Esophagus muscularis mucosa (tissue), 4 donors: ENCODE results near the gene FZD10. TPM values are rescaled to one million over a fixed set of nuclear protein-coding genes. Genes with fewer than 3 reads are reported as not detected.

Experiments
- DNase-seq: peaks from one replicate; pipeline ENCODE4 v3.0.0-alpha.2; 2017; ENCODE audit errors: extremely low spot score
- H3K27ac ChIP-seq, 4 donors: fragments of 200-600 bp; sonication (generic); replicated peaks in 1 of 4; 1 replicate in 3 of 4; 2 replicates in 1 of 4; pipeline ENCODE4 v1.5.1; 2016 to 2019; ENCODE audit warnings: mild to moderate bottlenecking in 1 of 4
- H3K27me3 ChIP-seq, 4 donors: fragments of 200-600 bp; sonication (generic); one replicate each; pipeline versions ENCODE4 v1.5.1 to v1.6.0; 2016 to 2019
- H3K36me3 ChIP-seq, 4 donors: fragments of 200-600 bp; sonication (generic); one replicate each; pipeline ENCODE4 v1.5.1; 2016 to 2019
- H3K4me1 ChIP-seq, 4 donors: fragments of 200-600 bp; sonication (generic); one replicate each; pipeline ENCODE4 v1.5.1; 2016 to 2019
- H3K4me3 ChIP-seq, 4 donors: fragments of 200-600 bp; sonication (generic); 1 replicate in 2 of 4; 2 replicates in 2 of 4; pipeline ENCODE4 v1.5.1; 2016 to 2019; ENCODE audit warnings: mild to moderate bottlenecking in 4 of 4, moderate library complexity in 1 of 4
- H3K9me3 ChIP-seq, 4 donors: fragments of 200-600 bp; sonication (generic); 1 replicate in 3 of 4; 2 replicates in 1 of 4; pipeline ENCODE4 v1.5.1; 2016 to 2019
- CTCF ChIP-seq, 3 experiments: fragments of 200-600 bp in 2 of 3; fragments of 450-650 bp in 1 of 3; sonication (generic) in 2 of 3; IDR thresholded peaks; one replicate each; pipeline ENCODE4 v1.5.1; 2017 to 2019; ENCODE audit warnings: antibody characterized with exemption in 3 of 3, mild to moderate bottlenecking in 2 of 3, moderate library complexity in 1 of 3
- EP300 ChIP-seq: sonication (generic); formaldehyde crosslinking; IDR thresholded peaks from one replicate; pipeline ENCODE4 v1.6.1; 2017; ENCODE audit warnings: antibody characterized with exemption
- POLR2A ChIP-seq: fragments of 450-650 bp; IDR thresholded peaks from one replicate; pipeline ENCODE4 v1.6.1; 2017; ENCODE audit warnings: antibody characterized with exemption, moderate library complexity, mild to moderate bottlenecking, low read depth
- POLR2AphosphoS5 ChIP-seq, 2 donors: sonication (generic); formaldehyde crosslinking; IDR thresholded peaks; one replicate each; pipeline ENCODE4 v1.6.1; 2017; ENCODE audit warnings: antibody characterized with exemption in 2 of 2
- WGBS: methylation state at CpG from one replicate; pipeline ENCODE4 v1.1.5; 2018; 5-methylcytosine and 5-hydroxymethylcytosine counted together
- intact Hi-C: fragments of 100-400 bp; cut with DNase I; formaldehyde crosslinking; loops from one replicate; pipeline ENCODE4 v1.15.1; 2023
- total RNA-seq, 4 donors: library from RNA; depleted of rRNA; stranded (reverse); fragments of >200 nt; gene quantifications; one replicate each; pipeline versions ENCODE4 v1.1.0 to v1.2.1, GENCODE V29; 2016

FZD10 gene
- total RNA-seq, 4 donors from 2014 or later = 0.42 to 1.5 (median 1.0) TPM

GRCh38 chr12:130169924-130170323 lies 7.7 kb downstream of the FZD10 start:
- Histone ChIP-seq H3K27ac (no peak overlapping the region), H3K27me3 (peaks cover 0 to 61% (median 0%) of the 10 kb centered on the region in 4 donors), H3K36me3 (no peaks in the 10 kb centered on the region), H3K4me1 (no peaks in the 10 kb centered on the region), H3K4me3 (no peak overlapping the region), H3K9me3 (peaks cover 0 to 11% (median 4%) of the 10 kb centered on the region in 4 donors)
- TF ChIP-seq EP300 (no peak), CTCF (IDR thresholded peaks at IDR 0.05) (no peak), POLR2AphosphoS5 (IDR thresholded peaks at IDR 0.05) (no peak), POLR2A (no peak)
- WGBS = 55% methylated on average over 6 of the region's 6 CpGs
- intact Hi-C loops = no loop called here
- DNase-seq = no peak

GRCh38 chr12:130170611-130171010 lies 8.3 kb downstream of the FZD10 start:
- Histone ChIP-seq H3K9me3 (peaks cover 0 to 11% (median 4%) of the 10 kb centered on the region in 4 donors), H3K36me3 (no peaks in the 10 kb centered on the region), H3K4me3 (no peak overlapping the region), H3K27ac (no peak overlapping the region), H3K4me1 (no peaks in the 10 kb centered on the region), H3K27me3 (peaks cover 0 to 61% (median 0%) of the 10 kb centered on the region in 4 donors)
- DNase-seq = no peak
- WGBS = 49% methylated on average over 11 of the region's 11 CpGs
- intact Hi-C loops = no loop called here
- TF ChIP-seq POLR2A (no peak), POLR2AphosphoS5 (IDR thresholded peaks at IDR 0.05) (no peak), CTCF (IDR thresholded peaks at IDR 0.05) (no peak), EP300 (no peak)

GRCh38 chr12:130177635-130178242 lies 15.5 kb downstream of the FZD10 start:
- TF ChIP-seq CTCF (IDR thresholded peaks at IDR 0.05) = no peak
- TF ChIP-seq POLR2AphosphoS5 (IDR thresholded peaks at IDR 0.05) = no peak
- no peak for TF ChIP-seq POLR2A
- no peak for TF ChIP-seq EP300
- Histone ChIP-seq H3K27ac (no peak overlapping the region), H3K27me3 (peaks cover 0 to 51% (median 0%) of the 10 kb centered on the region in 4 donors), H3K4me1 (no peaks in the 10 kb centered on the region), H3K9me3 (peaks cover 0 to 25% (median 17%) of the 10 kb centered on the region in 4 donors), H3K4me3 (no peak overlapping the region), H3K36me3 (no peaks in the 10 kb centered on the region)
- WGBS = 28% methylated on average over 14 of the region's 14 CpGs
- DNase-seq = no peak
- intact Hi-C loops = no loop called here

- Histone ChIP-seq H3K4me1 (no peaks in the 10 kb centered on the region), H3K27ac (no peak overlapping the region), H3K27me3 (peaks cover 0 to 47% (median 0%) of the 10 kb centered on the region in 4 donors), H3K9me3 (peaks cover 0 to 31% (median 16%) of the 10 kb centered on the region in 4 donors), H3K4me3 (no peak overlapping the region), H3K36me3 (no peaks in the 10 kb centered on the region)
- WGBS = 63% methylated on average over 7 of the region's 7 CpGs
- TF ChIP-seq POLR2A = no peak
- no peak for TF ChIP-seq CTCF (IDR thresholded peaks at IDR 0.05)
- no peak for TF ChIP-seq POLR2AphosphoS5 (IDR thresholded peaks at IDR 0.05)
- no peak for TF ChIP-seq EP300
- DNase-seq = no peak
- intact Hi-C loops = no loop called here
These were observed 16.0 kb downstream of the FZD10 start for GRCh38 chr12:130178282-130178681.

GRCh38 chr12:130179191-130179590 lies 16.9 kb downstream of the FZD10 start:
- Histone ChIP-seq H3K4me1 (no peaks in the 10 kb centered on the region), H3K27me3 (peaks cover 0 to 47% (median 0%) of the 10 kb centered on the region in 4 donors), H3K27ac (no peak overlapping the region), H3K9me3 (peaks cover 0 to 33% (median 16%) of the 10 kb centered on the region in 4 donors), H3K36me3 (no peaks in the 10 kb centered on the region), H3K4me3 (no peak overlapping the region)
- WGBS = 87% methylated on average over 6 of the region's 7 CpGs
- DNase-seq = no peak
- intact Hi-C loops = no loop called here
- TF ChIP-seq POLR2A = no peak
- no peak for TF ChIP-seq POLR2AphosphoS5 (IDR thresholded peaks at IDR 0.05)
- TF ChIP-seq CTCF (IDR thresholded peaks at IDR 0.05) = no peak
- no peak for TF ChIP-seq EP300
